GM23338 (cell line): ENCODE measurements around the gene PSEN2. TPM values are rescaled to one million over a fixed set of nuclear protein-coding genes. Genes with fewer than 3 reads are reported as not detected.
A peak's percentile ranks its signal among the peaks of the same experiment; 100 is the strongest.

Experiments
- ATAC-seq: fragments of 200-7000 bp; cut with Tn5 transposase; 3 replicates; pipeline ENCODE4 v1.9.1; 2020
- DNase-seq: peaks from one replicate; pipeline ENCODE4 v3.0.0-alpha.2; 2015; ENCODE audit warnings: low spot score
- H2AFZ ChIP-seq: fragments of 200-600 bp; sonication (generic); 2 replicates; pipeline ENCODE4 v1.8.0; 2016; ENCODE audit warnings: antibody characterized with exemption, mild to moderate bottlenecking, moderate library complexity
- H3F3A ChIP-seq: fragments of 200-600 bp; sonication (generic); replicated peaks from 2 replicates; pipeline ENCODE4 v1.8.0; 2017; ENCODE audit warnings: antibody characterized with exemption, mixed run types, low read depth
- H3K27ac ChIP-seq: fragments of 200-600 bp; sonication (generic); 2 replicates; pipeline ENCODE4 v1.6.1; 2016; ENCODE audit warnings: low read depth
- H3K27me3 ChIP-seq: fragments of 200-600 bp; sonication (generic); 2 replicates; pipeline ENCODE4 v1.8.0; 2016; ENCODE audit warnings: mild to moderate bottlenecking, mixed run types, moderate library complexity; ENCODE audit not compliant: insufficient read depth
- H3K36me3 ChIP-seq: fragments of 200-600 bp; sonication (generic); 2 replicates; pipeline ENCODE4 v1.8.0; 2016; ENCODE audit warnings: mild to moderate bottlenecking; ENCODE audit not compliant: insufficient read depth
- H3K4me1 ChIP-seq: fragments of 200-600 bp; sonication (generic); 2 replicates; pipeline ENCODE4 v1.8.0; 2016; ENCODE audit warnings: mild to moderate bottlenecking, moderate library complexity; ENCODE audit not compliant: insufficient read depth
- H3K4me2 ChIP-seq: fragments of 200-600 bp; sonication (generic); 2 replicates; pipeline ENCODE4 v1.7.1; 2017; ENCODE audit warnings: mixed run types
- H3K4me3 ChIP-seq: fragments of 200-600 bp; sonication (generic); 2 replicates; pipeline ENCODE4 v1.6.1; 2016; ENCODE audit warnings: mixed run types
- H3K79me2 ChIP-seq: fragments of 200-600 bp; sonication (generic); replicated peaks from 2 replicates; pipeline ENCODE4 v1.8.0; 2017; ENCODE audit warnings: mild to moderate bottlenecking; ENCODE audit not compliant: insufficient read depth
- H3K9me2 ChIP-seq: fragments of 200-600 bp; sonication (generic); 2 replicates; pipeline ENCODE4 v1.8.0; 2017; ENCODE audit not compliant: insufficient read depth
- H4K20me1 ChIP-seq: fragments of 200-600 bp; sonication (generic); replicated peaks from 2 replicates; pipeline ENCODE4 v1.8.0; 2017; ENCODE audit warnings: mild to moderate bottlenecking; ENCODE audit not compliant: insufficient read depth
- H3K27ac Mint-ChIP-seq: 2 replicates; pipeline ENCODE4 v1.8.0; 2020; ENCODE audit warnings: inconsistent platforms, mild to moderate bottlenecking, moderate library complexity, mixed read lengths
- H3K27me3 Mint-ChIP-seq: 3 replicates; pipeline ENCODE4 v1.8.0; 2022; ENCODE audit warnings: low read depth, mild to moderate bottlenecking, moderate library complexity, mixed read lengths, inconsistent platforms; ENCODE audit not compliant: insufficient read depth, poor library complexity
- H3K36me3 Mint-ChIP-seq: 3 replicates; pipeline ENCODE4 v1.8.0; 2021; ENCODE audit warnings: low read depth, mild to moderate bottlenecking, inconsistent platforms, moderate library complexity, mixed read lengths
- H3K4me1 Mint-ChIP-seq: 3 replicates; pipeline ENCODE4 v1.8.0; 2020; ENCODE audit warnings: mild to moderate bottlenecking, inconsistent platforms, mixed read lengths
- H3K4me3 Mint-ChIP-seq: 3 replicates; pipeline ENCODE4 v1.8.0; 2021; ENCODE audit warnings: moderate library complexity, mild to moderate bottlenecking, inconsistent platforms, mixed read lengths
- H3K9me3 Mint-ChIP-seq: 3 replicates; pipeline ENCODE4 v1.8.0; 2020; ENCODE audit warnings: moderate library complexity, mild to moderate bottlenecking, inconsistent platforms, mixed read lengths
- CREB1 ChIP-seq: fragments of 250-450 bp; sonication (Bioruptor Pico); IDR thresholded peaks from 2 replicates; pipeline ENCODE4 v1.5.0; 2020; ENCODE audit warnings: low read depth, mild to moderate bottlenecking, moderate library complexity
- ETS1 ChIP-seq: IDR thresholded peaks from 2 replicates; pipeline ENCODE4 v1.6.1; 2016; ENCODE audit warnings: antibody characterized with exemption
- EZH2 ChIP-seq: fragments of 200-600 bp; sonication (generic); IDR thresholded peaks from one replicate; pipeline ENCODE4 v1.8.0; 2017; ENCODE audit warnings: antibody characterized with exemption, mild to moderate bottlenecking, low read depth; ENCODE audit not compliant: unreplicated experiment
- EZH2phosphoT487 ChIP-seq: fragments of 200-600 bp; sonication (generic); IDR thresholded peaks from one replicate; pipeline ENCODE4 v1.8.1; 2018; ENCODE audit warnings: antibody characterized with exemption; ENCODE audit not compliant: unreplicated experiment
- JUNB ChIP-seq: IDR thresholded peaks from one replicate; pipeline ENCODE4 v1.6.1; 2016; ENCODE audit warnings: antibody characterized with exemption; ENCODE audit not compliant: unreplicated experiment
- NANOG ChIP-seq: IDR thresholded peaks from 2 replicates; pipeline ENCODE4 v1.6.1; 2016; ENCODE audit warnings: antibody characterized with exemption, borderline replicate concordance
- POLR2AphosphoS5 ChIP-seq: IDR thresholded peaks from 2 replicates; pipeline ENCODE4 v1.6.1; 2016; ENCODE audit warnings: antibody characterized with exemption, low read depth
- STAT1 ChIP-seq: IDR thresholded peaks from one replicate; pipeline ENCODE4 v1.6.1; 2016; ENCODE audit warnings: antibody characterized with exemption; ENCODE audit not compliant: unreplicated experiment
- ZNF114 ChIP-seq: fragments of 250-450 bp; sonication (Bioruptor Pico); IDR thresholded peaks from 2 replicates; pipeline ENCODE4 v1.5.0; 2020; ENCODE audit warnings: mild to moderate bottlenecking, moderate library complexity
- ZNF331 ChIP-seq: fragments of 250-450 bp; sonication (Bioruptor Pico); IDR thresholded peaks from 2 replicates; pipeline ENCODE4 v1.5.0; 2020; ENCODE audit warnings: low read depth, mild to moderate bottlenecking, moderate library complexity
- ZNF462 ChIP-seq: fragments of 250-450 bp; sonication (Bioruptor Pico); IDR thresholded peaks from 2 replicates; pipeline ENCODE4 v1.5.0; 2020; ENCODE audit warnings: mild to moderate bottlenecking, moderate library complexity
- polyA plus RNA-seq: library from polyadenylated mRNA; unstranded; fragments of >200 nt; fragmentation: Nextera tagmentation; extraction: Ambion mirVana; gene quantifications from 2 replicates; pipeline ENCODE4 v1.2.1, GENCODE V29; 2016
- total RNA-seq: library from RNA; depleted of rRNA; stranded (reverse); fragments of >200 nt; shearing (Covaris generic); gene quantifications from 2 replicates; pipeline ENCODE4 v1.2.3, GENCODE V29; 2014
- TF ChIP-seq, protein P1 (sequence below), 2 experiments: fragments of 200-600 bp in 1 of 2; sonication (generic) in 1 of 2; conservative IDR thresholded peaks; 2 replicates each; pipeline versions ENCODE4 v1.5.1 to v1.6.1; 2016 to 2017; ENCODE audit warnings: antibody characterized with exemption in 2 of 2, low read depth in 2 of 2, mild to moderate bottlenecking in 2 of 2, moderate library complexity in 1 of 2
- TF ChIP-seq, protein P2 (sequence below): IDR thresholded peaks from one replicate; pipeline ENCODE4 v1.6.1; 2018; ENCODE audit warnings: antibody characterized with exemption; ENCODE audit not compliant: unreplicated experiment

Gene PSEN2
- total and polyA plus RNA-seq, 2 experiments from 2014 or later: 10.0 to 22.1 TPM

GRCh38 chr1:226890331-226891108 lies 20.1 kb downstream of the PSEN2 start:
- Mint-ChIP-seq H3K27ac (no peak overlapping the region), H3K36me3 (peaks cover 34% of the 10 kb centered on the region), H3K4me1 (no peaks in the 10 kb centered on the region; the same call in 2 of the 3 replicates), H3K4me3 (no peak overlapping the region), H3K27me3 (peaks cover 8% of the 10 kb centered on the region), H3K9me3 (no peaks in the 10 kb centered on the region)
- ATAC-seq: no peak
- Histone ChIP-seq H2AFZ (no peak overlapping the region), H3K4me1 (no peaks in the 10 kb centered on the region), H3K4me3 (no peak overlapping the region), H3K36me3 (no peaks in the 10 kb centered on the region), H3K27ac (no peak overlapping the region), H3F3A (no peaks in the 10 kb centered on the region), H3K27me3 (no peaks in the 10 kb centered on the region), H4K20me1 (no peaks in the 10 kb centered on the region; the same call in 1 of the 2 replicates), H3K79me2 (no peaks in the 10 kb centered on the region), H3K9me2 (no peaks in the 10 kb centered on the region), H3K4me2 (no peak overlapping the region)
- peak; percentile 23 for DNase-seq
- TF ChIP-seq STAT1 (no peak), ZNF331 (CRISPR knock-in tag) (no peak), JUNB (no peak), ZNF114 (CRISPR knock-in tag) (no peak), NANOG (no peak), POLR2AphosphoS5 (no peak), EZH2 (no peak), EZH2phosphoT487 (no peak), ZNF462 (no peak), ETS1 (no peak), CREB1 (CRISPR knock-in tag) (no peak)
- TF ChIP-seq, protein P1, sequence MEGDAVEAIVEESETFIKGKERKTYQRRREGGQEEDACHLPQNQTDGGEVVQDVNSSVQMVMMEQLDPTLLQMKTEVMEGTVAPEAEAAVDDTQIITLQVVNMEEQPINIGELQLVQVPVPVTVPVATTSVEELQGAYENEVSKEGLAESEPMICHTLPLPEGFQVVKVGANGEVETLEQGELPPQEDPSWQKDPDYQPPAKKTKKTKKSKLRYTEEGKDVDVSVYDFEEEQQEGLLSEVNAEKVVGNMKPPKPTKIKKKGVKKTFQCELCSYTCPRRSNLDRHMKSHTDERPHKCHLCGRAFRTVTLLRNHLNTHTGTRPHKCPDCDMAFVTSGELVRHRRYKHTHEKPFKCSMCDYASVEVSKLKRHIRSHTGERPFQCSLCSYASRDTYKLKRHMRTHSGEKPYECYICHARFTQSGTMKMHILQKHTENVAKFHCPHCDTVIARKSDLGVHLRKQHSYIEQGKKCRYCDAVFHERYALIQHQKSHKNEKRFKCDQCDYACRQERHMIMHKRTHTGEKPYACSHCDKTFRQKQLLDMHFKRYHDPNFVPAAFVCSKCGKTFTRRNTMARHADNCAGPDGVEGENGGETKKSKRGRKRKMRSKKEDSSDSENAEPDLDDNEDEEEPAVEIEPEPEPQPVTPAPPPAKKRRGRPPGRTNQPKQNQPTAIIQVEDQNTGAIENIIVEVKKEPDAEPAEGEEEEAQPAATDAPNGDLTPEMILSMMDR (conservative IDR thresholded peaks at IDR 0.05; ENCODE audit: low read depth in 2 of 2): no peak
- TF ChIP-seq, protein P2, sequence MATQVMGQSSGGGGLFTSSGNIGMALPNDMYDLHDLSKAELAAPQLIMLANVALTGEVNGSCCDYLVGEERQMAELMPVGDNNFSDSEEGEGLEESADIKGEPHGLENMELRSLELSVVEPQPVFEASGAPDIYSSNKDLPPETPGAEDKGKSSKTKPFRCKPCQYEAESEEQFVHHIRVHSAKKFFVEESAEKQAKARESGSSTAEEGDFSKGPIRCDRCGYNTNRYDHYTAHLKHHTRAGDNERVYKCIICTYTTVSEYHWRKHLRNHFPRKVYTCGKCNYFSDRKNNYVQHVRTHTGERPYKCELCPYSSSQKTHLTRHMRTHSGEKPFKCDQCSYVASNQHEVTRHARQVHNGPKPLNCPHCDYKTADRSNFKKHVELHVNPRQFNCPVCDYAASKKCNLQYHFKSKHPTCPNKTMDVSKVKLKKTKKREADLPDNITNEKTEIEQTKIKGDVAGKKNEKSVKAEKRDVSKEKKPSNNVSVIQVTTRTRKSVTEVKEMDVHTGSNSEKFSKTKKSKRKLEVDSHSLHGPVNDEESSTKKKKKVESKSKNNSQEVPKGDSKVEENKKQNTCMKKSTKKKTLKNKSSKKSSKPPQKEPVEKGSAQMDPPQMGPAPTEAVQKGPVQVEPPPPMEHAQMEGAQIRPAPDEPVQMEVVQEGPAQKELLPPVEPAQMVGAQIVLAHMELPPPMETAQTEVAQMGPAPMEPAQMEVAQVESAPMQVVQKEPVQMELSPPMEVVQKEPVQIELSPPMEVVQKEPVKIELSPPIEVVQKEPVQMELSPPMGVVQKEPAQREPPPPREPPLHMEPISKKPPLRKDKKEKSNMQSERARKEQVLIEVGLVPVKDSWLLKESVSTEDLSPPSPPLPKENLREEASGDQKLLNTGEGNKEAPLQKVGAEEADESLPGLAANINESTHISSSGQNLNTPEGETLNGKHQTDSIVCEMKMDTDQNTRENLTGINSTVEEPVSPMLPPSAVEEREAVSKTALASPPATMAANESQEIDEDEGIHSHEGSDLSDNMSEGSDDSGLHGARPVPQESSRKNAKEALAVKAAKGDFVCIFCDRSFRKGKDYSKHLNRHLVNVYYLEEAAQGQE: no peak
